Endothelial cell (in vitro differentiated cells): ENCODE results near the gene NEGR1. TPM values are rescaled to one million over a fixed set of nuclear protein-coding genes. Genes with fewer than 3 reads are reported as not detected.

Source experiments
- DNase-seq: peaks from one replicate; pipeline ENCODE4 v3.0.0; 2021; ENCODE audit warnings: low spot score
- H3K27ac Mint-ChIP-seq: one replicate; pipeline ENCODE4 v1.8.0; 2021; ENCODE audit warnings: mixed read lengths, inconsistent platforms; ENCODE audit not compliant: unreplicated experiment
- H3K27me3 Mint-ChIP-seq: one replicate; pipeline ENCODE4 v1.8.0; 2021; ENCODE audit warnings: mild to moderate bottlenecking, moderate library complexity, mixed read lengths, inconsistent platforms; ENCODE audit not compliant: unreplicated experiment
- H3K36me3 Mint-ChIP-seq: one replicate; pipeline ENCODE4 v1.8.0; 2021; ENCODE audit warnings: mild to moderate bottlenecking, low read depth, mixed read lengths, inconsistent platforms; ENCODE audit not compliant: unreplicated experiment
- H3K4me1 Mint-ChIP-seq: one replicate; pipeline ENCODE4 v1.8.0; 2021; ENCODE audit warnings: mild to moderate bottlenecking, mixed read lengths, inconsistent platforms; ENCODE audit not compliant: unreplicated experiment
- H3K4me3 Mint-ChIP-seq: one replicate; pipeline ENCODE4 v1.8.0; 2021; ENCODE audit warnings: mild to moderate bottlenecking, mixed read lengths, inconsistent platforms; ENCODE audit not compliant: unreplicated experiment
- H3K9me3 Mint-ChIP-seq: one replicate; pipeline ENCODE4 v1.8.0; 2021; ENCODE audit warnings: mixed read lengths, inconsistent platforms; ENCODE audit not compliant: unreplicated experiment
- CTCF ChIP-seq: fragments of 200-600 bp; sonication (generic); IDR thresholded peaks from one replicate; pipeline ENCODE4 v1.5.0; 2021; ENCODE audit warnings: antibody characterized with exemption; ENCODE audit not compliant: unreplicated experiment
- total RNA-seq: library from RNA; stranded (reverse); fragmentation: NEBNext Ultra II Directional; extraction: Animal tissue kit (Norgen Biotek cat#: 25700); gene quantifications from one replicate; pipeline ENCODE4 v1.2.1, GENCODE V29; 2021; ENCODE audit not compliant: unreplicated experiment

NEGR1 gene
- total RNA-seq, 1 donor from 2014 or later, result 2.9 TPM

GRCh38 chr1:71785450-71785849 lies 496.9 kb downstream of the NEGR1 start:
- H3K4me1 Mint-ChIP-seq, result no peaks in the 10 kb centered on the region
- no peak for TF ChIP-seq CTCF
- no peaks in the 10 kb centered on the region for H3K27me3 Mint-ChIP-seq
- H3K36me3 Mint-ChIP-seq, result no peaks in the 10 kb centered on the region
- no peak for DNase-seq
- no peak overlapping the region for H3K4me3 Mint-ChIP-seq
- H3K27ac Mint-ChIP-seq, result no peak overlapping the region
- no peaks in the 10 kb centered on the region for H3K9me3 Mint-ChIP-seq

GRCh38 chr1:71785000-71785399 lies 497.3 kb downstream of the NEGR1 start:
- no peak for DNase-seq
- H3K4me3 Mint-ChIP-seq, result no peak overlapping the region
- H3K36me3 Mint-ChIP-seq, result no peaks in the 10 kb centered on the region
- no peaks in the 10 kb centered on the region for H3K9me3 Mint-ChIP-seq
- H3K27ac Mint-ChIP-seq, result no peak overlapping the region
- H3K27me3 Mint-ChIP-seq, result no peaks in the 10 kb centered on the region
- no peak for TF ChIP-seq CTCF
- H3K4me1 Mint-ChIP-seq, result no peaks in the 10 kb centered on the region

GRCh38 chr1:71784241-71784640 lies 498.1 kb downstream of the NEGR1 start:
- TF ChIP-seq CTCF, result no peak

GRCh38 chr1:71783071-71783470 lies 499.3 kb downstream of the NEGR1 start:
- no peaks in the 10 kb centered on the region for H3K27me3 Mint-ChIP-seq
- no peaks in the 10 kb centered on the region for H3K4me1 Mint-ChIP-seq
- no peak overlapping the region for H3K4me3 Mint-ChIP-seq
- no peaks in the 10 kb centered on the region for H3K9me3 Mint-ChIP-seq
- H3K27ac Mint-ChIP-seq, result no peak overlapping the region
- TF ChIP-seq CTCF, result no peak
- DNase-seq, result no peak
- no peaks in the 10 kb centered on the region for H3K36me3 Mint-ChIP-seq

More at GRCh38 chr1:71784241-71784640, 498.1 kb downstream of the NEGR1 start:
- H3K27me3 Mint-ChIP-seq, result no peaks in the 10 kb centered on the region
- no peaks in the 10 kb centered on the region for H3K4me1 Mint-ChIP-seq
- no peaks in the 10 kb centered on the region for H3K9me3 Mint-ChIP-seq
- no peak overlapping the region for H3K27ac Mint-ChIP-seq
- no peaks in the 10 kb centered on the region for H3K36me3 Mint-ChIP-seq
- DNase-seq, result no peak
- no peak overlapping the region for H3K4me3 Mint-ChIP-seq

GRCh38 chr1:71781450-71781849 lies 500.9 kb downstream of the NEGR1 start:
- Mint-ChIP-seq H3K36me3 (no peaks in the 10 kb centered on the region), H3K27me3 (no peaks in the 10 kb centered on the region), H3K9me3 (no peaks in the 10 kb centered on the region), H3K4me1 (no peaks in the 10 kb centered on the region), H3K27ac (no peak overlapping the region), H3K4me3 (no peak overlapping the region)
- no peak for DNase-seq
- TF ChIP-seq CTCF, result no peak
